Measurements from ENCODE around the gene SSBP2.

The SSBP2 gene

DNA sequence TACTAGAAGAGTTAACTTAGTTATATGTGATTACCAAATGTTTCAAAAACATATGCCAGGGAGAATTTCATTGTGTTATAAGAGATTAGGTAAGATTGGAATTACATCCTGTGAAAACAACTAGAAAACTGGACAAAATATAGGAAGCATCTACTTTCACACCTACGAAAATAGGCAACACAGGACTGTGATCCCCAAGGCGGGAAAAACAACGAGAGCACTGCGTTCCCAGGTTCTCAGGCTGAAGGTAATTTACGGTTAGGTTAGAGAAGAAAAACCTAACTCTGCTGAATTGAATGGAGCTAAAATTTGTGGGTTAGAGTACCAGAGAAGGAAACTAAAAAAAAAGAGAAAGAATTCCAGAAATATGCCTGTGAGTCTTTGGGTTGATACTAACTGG, 385.4 kb downstream of the SSBP2 start:
- no peak for DNase-seq

DNA sequence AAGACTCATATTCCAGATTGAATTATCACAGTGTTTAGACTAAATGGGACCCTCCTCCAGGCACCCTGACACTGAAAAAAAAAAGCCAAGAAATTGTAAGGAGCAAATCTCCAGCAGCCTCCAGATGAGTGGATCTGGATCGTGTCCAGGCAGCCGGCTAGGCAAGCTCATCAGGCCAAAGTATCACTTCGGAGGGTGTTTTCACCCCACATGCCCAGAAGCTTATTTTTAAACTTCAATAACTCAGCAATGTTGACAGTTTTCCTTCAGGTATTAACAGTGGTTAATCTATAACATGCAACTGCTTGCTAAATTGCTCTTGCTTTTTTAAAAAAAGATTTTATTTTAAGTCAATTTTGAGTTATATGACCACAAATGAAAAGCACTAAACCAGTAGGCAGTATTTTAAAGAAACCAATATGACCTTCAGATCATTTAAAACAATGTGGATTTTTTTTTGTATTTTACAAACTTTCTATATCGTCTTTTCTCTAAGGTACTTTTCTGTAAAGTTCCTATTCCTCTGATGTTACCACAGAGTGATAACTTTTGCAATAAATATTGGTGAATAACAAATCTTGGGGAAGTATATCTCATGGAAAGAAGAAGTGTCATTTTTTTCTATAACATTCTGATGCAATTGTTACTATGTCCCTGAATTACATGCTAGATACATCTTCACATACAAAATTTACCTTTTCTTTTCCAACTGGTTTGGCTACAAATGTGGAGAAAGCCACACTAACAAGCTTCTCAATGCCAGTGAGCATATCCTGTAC, 387.6 kb downstream of the SSBP2 start:
- no peak for DNase-seq
